GM21515 (cell line): ENCODE measurements around the gene FAM217B.
A peak's percentile ranks its signal among the peaks of the same experiment; 100 is the strongest.

ENCODE experiments used
- ATAC-seq: cut with Tn5 transposase; IDR thresholded peaks from one replicate; pipeline ENCODE4 v1.9.1; 2021; ENCODE audit not compliant: unreplicated experiment

The FAM217B gene

GRCh38 chr20:59940129-59940955 is at the start of gene FAM217B, which contains the start of gene PPP1R3D:
TSS of gene FAM217B (plus strand) at chr20:59940389. CDS start at chr20:59943944, 3,555 bp downstream.
TSS of gene PPP1R3D (minus strand) at chr20:59940305. CDS start at chr20:59939931, 374 bp downstream.
- ATAC-seq: peak; percentile 89

- no peak for ATAC-seq
Observed at GRCh38 chr20:59891581-59891980, 48.6 kb upstream of the FAM217B start.

GRCh38 chr20:59895908-59896307 is 44.3 kb upstream of the FAM217B start:
- no peak for ATAC-seq

GRCh38 chr20:59902470-59902869 is 37.7 kb upstream of the FAM217B start:
- ATAC-seq: no peak

- ATAC-seq: no peak
Observed at GRCh38 chr20:59903621-59904020, 36.6 kb upstream of the FAM217B start.

- ATAC-seq: no peak
Observed at GRCh38 chr20:59908855-59909254, 31.3 kb upstream of the FAM217B start.

- no peak for ATAC-seq
Observed at GRCh38 chr20:59911041-59911440, 29.1 kb upstream of the FAM217B start.

- no peak for ATAC-seq
Observed at GRCh38 chr20:59912609-59913008, 27.6 kb upstream of the FAM217B start.

GRCh38 chr20:59920944-59921343 is 19.2 kb upstream of the FAM217B start:
- ATAC-seq: no peak

- ATAC-seq: no peak
Observed at GRCh38 chr20:59923514-59923913, 16.7 kb upstream of the FAM217B start.

- no peak for ATAC-seq
Observed at GRCh38 chr20:59925359-59925758, 14.8 kb upstream of the FAM217B start.

- ATAC-seq: no peak
Observed at GRCh38 chr20:59925899-59926298, 14.3 kb upstream of the FAM217B start.

GRCh38 chr20:59931511-59932312 is 8.5 kb upstream of the FAM217B start:
- no peak for ATAC-seq

- ATAC-seq: no peak
Observed at GRCh38 chr20:59932616-59933295, 7.4 kb upstream of the FAM217B start.

- ATAC-seq: peak; percentile 32
Observed at GRCh38 chr20:59933296-59933848, 6.8 kb upstream of the FAM217B start, which contains the start of gene SYCP2. TSS of gene SYCP2 (minus strand) at chr20:59933637. CDS start at chr20:59922413, 11,224 bp downstream.

- ATAC-seq: peak; percentile 74
Observed at GRCh38 chr20:59933849-59934585, 6.2 kb upstream of the FAM217B start.

- no peak for ATAC-seq
Observed at GRCh38 chr20:59935457-59936185, 4.6 kb upstream of the FAM217B start.

GRCh38 chr20:59936409-59936808 is 3.8 kb upstream of the FAM217B start:
- ATAC-seq: no peak

- ATAC-seq: no peak
Observed at GRCh38 chr20:59937150-59937549, 3.0 kb upstream of the FAM217B start.

GRCh38 chr20:59938221-59938620 is 2.0 kb upstream of the FAM217B start:
- ATAC-seq: no peak
